HuH-7.5 (cell line): Measurements from ENCODE around the gene RAD51D.
A peak's percentile ranks its signal among the peaks of the same experiment; 100 is the strongest.
"Not testable (repeated sequence)": the region's sequence is repeated elsewhere in the genome, so short reads cannot be mapped to it uniquely, and the experiment has no call there.

Experiments used
- DNase-seq: peaks from one replicate; pipeline ENCODE4 v3.0.0; 2011; ENCODE audit warnings: low spot score

RAD51D gene

GRCh38 chr17:35141681-35142466 lies 22.2 kb upstream of the RAD51D start, which contains the start of gene NLE1:
Gene NLE1 (minus strand): TSS chr17:35142303. CDS start chr17:35142275, 28 bp downstream.
- DNase-seq = peak; percentile 93

DNA sequence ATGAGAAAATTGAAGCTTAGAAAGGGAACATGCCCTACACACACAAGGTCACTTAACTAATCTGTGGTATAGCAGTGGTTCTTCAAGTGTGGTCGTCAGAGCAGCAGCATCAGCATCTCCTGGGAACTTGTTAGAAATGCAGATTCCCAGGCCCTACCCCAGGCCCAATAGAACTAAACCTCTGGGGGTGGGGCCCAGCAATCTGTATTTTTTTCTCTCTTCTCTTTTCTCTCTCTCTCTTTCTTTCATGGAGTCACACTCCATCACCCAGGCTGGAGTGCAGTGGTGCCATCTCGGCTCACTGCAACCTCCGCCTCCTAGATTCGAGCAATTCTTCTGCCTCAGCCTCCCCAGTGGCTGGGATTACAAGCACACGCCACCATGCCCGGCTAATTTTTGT lies 18.6 kb upstream of the RAD51D start:
- no peak for DNase-seq

GRCh38 chr17:35135322-35135721 lies 15.7 kb upstream of the RAD51D start:
- DNase-seq = no peak

DNA sequence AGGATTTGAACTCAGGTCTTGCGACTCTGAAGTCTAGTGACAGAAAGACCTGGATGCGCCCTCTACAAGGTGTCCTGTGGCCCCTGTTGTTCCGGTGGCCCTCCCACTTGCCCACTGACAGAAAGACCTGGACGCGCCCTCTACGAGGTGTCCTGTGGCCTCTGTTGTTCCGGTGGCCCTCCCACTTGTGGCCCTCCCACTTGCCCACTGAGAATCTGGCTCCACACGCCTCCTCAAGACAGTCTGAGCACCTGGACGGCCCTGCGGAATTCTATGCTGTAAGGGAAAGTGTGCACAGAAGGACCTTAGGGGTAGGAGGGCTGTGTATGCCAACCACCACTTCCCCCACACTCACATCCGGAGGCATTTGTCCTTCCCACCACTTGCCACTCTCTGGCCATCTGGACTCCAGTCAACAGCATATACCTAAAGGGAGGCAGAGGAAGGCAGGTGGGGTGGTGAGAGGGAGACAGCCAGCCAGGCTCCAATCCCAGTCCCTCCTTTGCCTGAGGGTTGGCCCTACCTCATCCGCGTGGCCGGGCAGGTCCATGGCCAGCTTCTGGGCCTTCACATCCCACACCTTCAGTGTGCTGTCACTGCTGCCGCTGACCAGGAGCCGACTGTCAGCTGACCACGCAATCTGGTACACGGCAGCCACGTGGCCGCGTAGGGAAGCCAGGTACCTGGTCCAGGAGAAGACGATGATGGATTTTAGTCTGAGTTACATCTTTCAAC lies 13.3 kb upstream of the RAD51D start:
- no peak for DNase-seq

GRCh38 chr17:35132099-35132498 lies 12.4 kb upstream of the RAD51D start:
- DNase-seq = no peak

GRCh38 chr17:35130392-35130791 lies 10.7 kb upstream of the RAD51D start:
- no peak for DNase-seq

GRCh38 chr17:35129973-35130351 lies 10.3 kb upstream of the RAD51D start:
- no peak for DNase-seq

- no peak for DNase-seq
Observed at GRCh38 chr17:35129154-35129972, 9.7 kb upstream of the RAD51D start.

- DNase-seq = no peak
Observed at GRCh38 chr17:35127751-35128514, 8.3 kb upstream of the RAD51D start.

DNA sequence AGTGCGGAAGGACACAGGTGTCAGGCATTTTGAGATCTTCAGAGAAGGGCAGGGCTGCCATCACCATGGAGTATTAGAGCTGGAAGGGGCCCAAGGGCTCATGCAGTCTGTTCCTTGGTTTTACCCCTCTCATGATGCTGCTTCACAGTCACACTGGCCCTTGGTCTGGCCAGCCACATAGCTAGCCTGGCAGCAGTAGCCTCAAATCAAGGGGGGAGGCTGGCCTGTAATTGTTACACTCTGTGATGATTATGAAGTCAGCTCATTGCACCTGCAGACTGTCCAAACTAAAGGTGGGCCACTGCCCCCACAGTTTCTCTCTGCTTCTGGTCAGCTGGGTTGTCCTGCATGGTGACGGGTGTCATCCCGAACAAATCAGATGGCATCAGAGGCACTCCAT lies 1.7 kb upstream of the RAD51D start, which contains the start of gene FNDC8:
FNDC8 (plus strand) TSS at position 301 of the 400 bp plus-strand sequence; CDS start at position 380, 79 bp downstream.
- no peak for DNase-seq

GRCh38 chr17:35117984-35118383 lies 1.7 kb downstream of the RAD51D start:
- peak; percentile 25 for DNase-seq

- no peak for DNase-seq
Observed at GRCh38 chr17:35116845-35117244, 2.8 kb downstream of the RAD51D start.

GRCh38 chr17:35110791-35111190 lies 8.9 kb downstream of the RAD51D start:
- not testable (repeated sequence) for DNase-seq

DNA sequence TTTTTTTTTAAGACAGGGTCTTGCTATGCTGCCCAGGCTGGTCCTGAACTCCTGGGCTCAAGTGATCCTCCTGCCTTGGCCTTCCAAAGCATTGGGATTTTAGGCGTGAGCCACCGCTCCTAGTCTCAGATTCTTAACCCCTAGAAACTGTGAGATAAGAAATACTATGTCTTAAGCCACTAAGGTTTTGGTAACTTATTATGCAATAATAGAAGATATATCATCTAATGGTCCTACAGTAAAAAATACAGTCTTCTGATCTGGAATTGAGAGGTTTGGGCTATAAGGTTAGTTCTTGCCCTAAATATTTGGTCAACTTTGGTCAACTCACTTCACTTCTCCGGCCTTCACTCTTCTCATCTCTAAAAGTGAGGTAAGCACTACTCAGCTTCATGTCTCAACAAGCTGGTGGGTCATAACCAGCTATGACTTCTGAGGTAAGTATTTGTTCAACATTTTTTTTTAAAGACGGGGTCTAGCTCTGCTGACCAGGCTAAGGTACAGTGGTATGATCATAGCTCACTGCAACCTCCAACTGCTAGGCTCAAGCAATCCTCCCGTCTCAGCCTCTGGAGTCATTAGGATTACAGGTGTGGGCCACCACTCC lies 14.7 kb downstream of the RAD51D start:
- DNase-seq = no peak

DNA sequence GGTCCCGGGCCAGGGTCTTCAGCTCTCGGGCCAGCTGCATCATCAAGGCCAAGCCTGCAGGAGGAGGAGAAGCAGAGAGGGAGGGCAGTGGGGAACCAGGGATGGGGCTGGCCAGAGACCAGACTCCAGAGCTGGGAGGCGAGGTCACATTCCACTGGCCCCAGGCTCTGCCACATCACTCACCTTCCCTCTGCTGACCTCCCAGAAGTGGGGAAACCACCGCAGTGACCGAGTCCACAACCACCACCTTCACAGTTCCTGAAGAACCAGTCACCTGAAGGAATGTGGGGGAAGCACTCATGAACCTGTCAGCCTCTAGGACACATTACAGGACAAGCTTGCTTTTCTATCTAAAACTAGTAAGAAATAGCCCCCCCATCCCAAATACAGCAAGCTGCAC lies 16.4 kb downstream of the RAD51D start:
- DNase-seq = no peak

DNA sequence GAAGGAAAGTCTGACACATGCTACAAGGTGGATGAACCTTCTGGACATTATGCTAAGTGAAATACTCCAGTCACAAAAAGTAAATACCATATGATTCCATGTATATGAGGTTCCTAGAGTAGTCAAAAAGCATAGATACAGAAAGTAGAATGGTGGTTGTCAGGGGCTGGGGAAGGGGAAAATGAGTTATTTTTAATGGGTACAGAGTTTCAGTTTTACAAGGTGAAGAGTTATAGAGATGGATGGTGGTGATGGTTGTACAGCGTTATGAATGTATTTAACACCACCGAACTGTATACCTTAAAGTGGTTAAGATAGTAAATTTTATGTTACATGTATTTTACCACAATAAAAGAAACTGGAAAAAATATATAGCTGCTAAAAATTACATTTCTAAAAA lies 17.9 kb downstream of the RAD51D start:
- DNase-seq = no peak

GRCh38 chr17:35101036-35101435 lies 18.6 kb downstream of the RAD51D start:
- no peak for DNase-seq

GRCh38 chr17:35099908-35100307 lies 19.8 kb downstream of the RAD51D start:
- no peak for DNase-seq

DNA sequence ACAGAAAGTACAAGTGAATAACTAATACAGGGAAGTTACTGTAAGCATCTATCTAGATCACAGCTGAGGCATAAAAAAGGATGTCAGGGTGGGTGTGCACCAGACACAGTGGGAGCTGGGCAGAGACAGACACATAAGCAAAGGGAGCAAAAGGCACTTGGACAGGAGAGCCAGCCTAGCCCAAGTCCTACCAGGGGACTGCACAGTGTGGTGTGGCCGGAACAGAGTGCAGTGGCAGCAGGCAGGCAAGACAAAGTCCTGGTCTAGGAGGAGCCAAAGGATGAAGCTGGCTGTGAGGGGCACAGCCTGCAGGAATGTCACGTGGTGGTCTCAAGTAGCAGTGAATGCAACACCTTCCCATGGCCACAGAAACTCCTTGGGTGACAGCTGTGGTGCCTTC lies 21.9 kb downstream of the RAD51D start:
- DNase-seq = no peak

GRCh38 chr17:35095741-35096140 lies 23.9 kb downstream of the RAD51D start:
- DNase-seq = no peak

DNA sequence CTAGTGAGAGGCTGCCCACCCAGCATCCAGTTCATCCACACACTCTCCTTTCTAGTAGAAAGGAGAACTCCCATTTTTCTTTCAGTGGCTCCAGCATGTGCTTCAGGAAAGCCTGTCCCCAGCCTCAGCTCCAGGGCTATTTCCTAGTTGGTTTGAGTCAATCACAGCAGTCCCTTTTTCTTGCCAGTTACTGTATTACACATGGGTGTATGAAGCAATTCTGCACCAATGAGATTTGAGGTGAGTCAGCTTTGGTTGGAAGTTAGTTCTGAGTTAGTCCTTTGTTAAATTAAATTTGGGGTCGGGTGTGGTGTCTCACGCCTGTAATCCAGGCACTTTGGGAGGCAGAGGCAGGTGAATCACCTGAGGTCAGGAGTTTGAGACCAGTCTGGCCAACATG lies 24.8 kb downstream of the RAD51D start:
- DNase-seq = no peak
